Measurements from ENCODE around the gene ZNF219. TPM values are rescaled to one million over a fixed set of nuclear protein-coding genes. Genes with fewer than 3 reads are reported as not detected.

The ZNF219 gene
- total and polyA plus RNA-seq, 2 of the 13 experiments (the other 11 are each of a cell fraction or from before 2014, with no cell fraction given) = 34.5 to 36.6 TPM

DNA sequence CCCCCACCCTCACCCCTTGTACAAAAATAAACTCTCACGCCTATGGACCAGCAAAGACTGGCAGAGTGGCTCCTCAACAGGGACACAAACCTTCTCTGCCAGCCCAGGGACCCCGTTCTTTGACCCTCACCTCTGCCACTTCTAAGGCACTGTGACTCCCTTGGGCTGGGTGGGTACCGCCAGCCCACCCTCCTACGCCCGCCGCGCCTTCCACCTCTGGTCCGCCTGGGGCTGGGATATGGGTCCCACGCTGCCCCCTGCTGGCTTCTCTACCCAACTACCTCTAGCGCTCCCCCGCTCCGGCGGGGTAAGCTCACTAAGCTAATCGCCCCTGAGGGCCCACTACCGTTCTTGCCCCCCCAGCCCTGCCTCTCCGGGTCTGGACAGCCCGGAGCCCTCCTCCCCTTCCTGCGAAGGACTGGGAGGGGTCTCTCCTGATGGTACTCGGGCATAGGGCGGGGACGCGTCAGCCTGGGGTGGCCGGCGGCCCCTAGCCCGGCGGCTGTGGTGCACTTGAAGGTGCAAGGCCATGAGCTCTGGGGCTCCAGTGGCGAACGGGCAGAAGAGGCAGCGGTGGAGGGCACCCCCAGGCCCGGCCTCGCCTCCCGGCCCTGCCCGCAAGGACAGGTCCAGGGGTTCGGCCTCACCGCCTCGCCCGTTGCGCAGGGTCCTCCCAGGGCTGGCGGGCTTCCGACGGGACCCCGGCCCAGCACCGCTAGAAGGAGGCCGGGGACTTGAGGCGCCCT lies 8.1 kb downstream of the ZNF219 start (continued):
- no peak for TF ChIP-seq CHD4 (IDR thresholded peaks at IDR 0.05; ENCODE audit: borderline replicate concordance, low read length)
- no peak for TF ChIP-seq ZNF775 (CRISPR knock-in tag; IDR thresholded peaks at IDR 0.05; ENCODE audit: borderline replicate concordance)
- TF ChIP-seq ZNF704 (CRISPR knock-in tag; IDR thresholded peaks at IDR 0.05; ENCODE audit: borderline replicate concordance) = no peak
- no peak for TF ChIP-seq ZNF607 (CRISPR knock-in tag; IDR thresholded peaks at IDR 0.05; ENCODE audit: borderline replicate concordance)
- no peak for TF ChIP-seq PAWR (CRISPR knock-in tag; IDR thresholded peaks at IDR 0.05; ENCODE audit: borderline replicate concordance)
- TF ChIP-seq TCF12 (IDR thresholded peaks at IDR 0.05) = no peak
- TF ChIP-seq TCF12 (CRISPR knock-in tag; IDR thresholded peaks at IDR 0.05) = no peak
- no peak for TF ChIP-seq ARID3A (IDR thresholded peaks at IDR 0.05; ENCODE audit: low read depth, low read length)
- TF ChIP-seq, protein P1, sequence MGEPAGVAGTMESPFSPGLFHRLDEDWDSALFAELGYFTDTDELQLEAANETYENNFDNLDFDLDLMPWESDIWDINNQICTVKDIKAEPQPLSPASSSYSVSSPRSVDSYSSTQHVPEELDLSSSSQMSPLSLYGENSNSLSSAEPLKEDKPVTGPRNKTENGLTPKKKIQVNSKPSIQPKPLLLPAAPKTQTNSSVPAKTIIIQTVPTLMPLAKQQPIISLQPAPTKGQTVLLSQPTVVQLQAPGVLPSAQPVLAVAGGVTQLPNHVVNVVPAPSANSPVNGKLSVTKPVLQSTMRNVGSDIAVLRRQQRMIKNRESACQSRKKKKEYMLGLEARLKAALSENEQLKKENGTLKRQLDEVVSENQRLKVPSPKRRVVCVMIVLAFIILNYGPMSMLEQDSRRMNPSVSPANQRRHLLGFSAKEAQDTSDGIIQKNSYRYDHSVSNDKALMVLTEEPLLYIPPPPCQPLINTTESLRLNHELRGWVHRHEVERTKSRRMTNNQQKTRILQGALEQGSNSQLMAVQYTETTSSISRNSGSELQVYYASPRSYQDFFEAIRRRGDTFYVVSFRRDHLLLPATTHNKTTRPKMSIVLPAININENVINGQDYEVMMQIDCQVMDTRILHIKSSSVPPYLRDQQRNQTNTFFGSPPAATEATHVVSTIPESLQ (CRISPR knock-in tag; conservative IDR thresholded peaks at IDR 0.05) = no peak
- no peak for TF ChIP-seq TBP (CRISPR knock-in tag; IDR thresholded peaks at IDR 0.05)
- TF ChIP-seq, protein P2, sequence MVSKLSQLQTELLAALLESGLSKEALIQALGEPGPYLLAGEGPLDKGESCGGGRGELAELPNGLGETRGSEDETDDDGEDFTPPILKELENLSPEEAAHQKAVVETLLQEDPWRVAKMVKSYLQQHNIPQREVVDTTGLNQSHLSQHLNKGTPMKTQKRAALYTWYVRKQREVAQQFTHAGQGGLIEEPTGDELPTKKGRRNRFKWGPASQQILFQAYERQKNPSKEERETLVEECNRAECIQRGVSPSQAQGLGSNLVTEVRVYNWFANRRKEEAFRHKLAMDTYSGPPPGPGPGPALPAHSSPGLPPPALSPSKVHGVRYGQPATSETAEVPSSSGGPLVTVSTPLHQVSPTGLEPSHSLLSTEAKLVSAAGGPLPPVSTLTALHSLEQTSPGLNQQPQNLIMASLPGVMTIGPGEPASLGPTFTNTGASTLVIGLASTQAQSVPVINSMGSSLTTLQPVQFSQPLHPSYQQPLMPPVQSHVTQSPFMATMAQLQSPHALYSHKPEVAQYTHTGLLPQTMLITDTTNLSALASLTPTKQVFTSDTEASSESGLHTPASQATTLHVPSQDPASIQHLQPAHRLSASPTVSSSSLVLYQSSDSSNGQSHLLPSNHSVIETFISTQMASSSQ (IDR thresholded peaks at IDR 0.05; ENCODE audit: low read depth) = no peak
- TF ChIP-seq, protein P2 (CRISPR knock-in tag; IDR thresholded peaks at IDR 0.05; ENCODE audit: borderline replicate concordance) = no peak
- no peak for TF ChIP-seq TEAD3 (CRISPR knock-in tag; optimal IDR thresholded peaks at IDR 0.05; ENCODE audit: borderline replicate concordance)

All from HepG2 (cell line).